Ishikawa (cell line): Measurements from ENCODE around the gene MRPL14.

ENCODE experiments used
- CEBPB ChIP-seq: IDR thresholded peaks from 2 replicates; pipeline ENCODE4 v1.6.1; 2012
- CREB1 ChIP-seq: IDR thresholded peaks from 2 replicates; pipeline ENCODE4 v1.6.1; 2012; ENCODE audit warnings: low read depth
- EGR1 ChIP-seq: IDR thresholded peaks from 2 replicates; pipeline ENCODE4 v1.6.1; 2012
- EP300 ChIP-seq: IDR thresholded peaks from 2 replicates; pipeline ENCODE4 v1.6.1; 2012; ENCODE audit warnings: borderline replicate concordance
- FOXM1 ChIP-seq: IDR thresholded peaks from 2 replicates; pipeline ENCODE4 v1.6.1; 2012; ENCODE audit warnings: low read depth, borderline replicate concordance
- MAX ChIP-seq: IDR thresholded peaks from 2 replicates; pipeline ENCODE4 v1.6.1; 2012
- RAD21 ChIP-seq: IDR thresholded peaks from 2 replicates; pipeline ENCODE4 v1.6.1; 2012; ENCODE audit warnings: low read depth
- REST ChIP-seq: IDR thresholded peaks from 2 replicates; pipeline ENCODE4 v1.6.1; 2012; ENCODE audit warnings: low read depth, mild to moderate bottlenecking
- TAF1 ChIP-seq: IDR thresholded peaks from 2 replicates; pipeline ENCODE4 v1.6.1; 2012; ENCODE audit warnings: low read depth, mild to moderate bottlenecking
- TCF12 ChIP-seq: IDR thresholded peaks from 2 replicates; pipeline ENCODE4 v1.6.1; 2012; ENCODE audit warnings: low read depth
- TEAD4 ChIP-seq: IDR thresholded peaks from 2 replicates; pipeline ENCODE4 v1.6.1; 2012
- USF1 ChIP-seq: IDR thresholded peaks from 2 replicates; pipeline ENCODE4 v1.6.1; 2012
- YY1 ChIP-seq: IDR thresholded peaks from 2 replicates; pipeline ENCODE4 v1.6.1; 2012; ENCODE audit warnings: low read depth
- ZBTB7A ChIP-seq: IDR thresholded peaks from 2 replicates; pipeline ENCODE4 v1.6.1; 2012; ENCODE audit warnings: low read depth

GRCh38 chr6:44169886-44170570 is 42.8 kb upstream of the MRPL14 start:
- TF ChIP-seq RAD21 (no peak), EP300 (no peak), CEBPB (no peak), MAX (no peak), TAF1 (no peak), REST (no peak), EGR1 (no peak), ZBTB7A (no peak), TEAD4 (no peak), YY1 (no peak), TCF12 (no peak), FOXM1 (no peak), CREB1 (no peak), USF1 (no peak)
